Measurements from ENCODE around the gene TLX1. TPM values are rescaled to one million over a fixed set of nuclear protein-coding genes. Genes with fewer than 3 reads are reported as not detected.

Gene TLX1
- total RNA-seq, result not detected
- long read RNA-seq, result 0 reads

GRCh38 chr10:101130984-101131961 lies at the start of gene TLX1:
TLX1 (plus strand) TSS chr10:101131300; CDS start chr10:101131542, 242 bp downstream.
- no peaks in the 10 kb centered on the region for H3K36me3 ChIP-seq
- peaks cover 97% of the 10 kb centered on the region for H3K27me3 ChIP-seq
- ATAC-seq (peak; percentile 21), DNase-seq (no peak)
- intact Hi-C loops (cut with DNase I), result no loop called here
- no peak within 1 kb of the TSS for H3K4me3 ChIP-seq
- TF ChIP-seq, protein P1, sequence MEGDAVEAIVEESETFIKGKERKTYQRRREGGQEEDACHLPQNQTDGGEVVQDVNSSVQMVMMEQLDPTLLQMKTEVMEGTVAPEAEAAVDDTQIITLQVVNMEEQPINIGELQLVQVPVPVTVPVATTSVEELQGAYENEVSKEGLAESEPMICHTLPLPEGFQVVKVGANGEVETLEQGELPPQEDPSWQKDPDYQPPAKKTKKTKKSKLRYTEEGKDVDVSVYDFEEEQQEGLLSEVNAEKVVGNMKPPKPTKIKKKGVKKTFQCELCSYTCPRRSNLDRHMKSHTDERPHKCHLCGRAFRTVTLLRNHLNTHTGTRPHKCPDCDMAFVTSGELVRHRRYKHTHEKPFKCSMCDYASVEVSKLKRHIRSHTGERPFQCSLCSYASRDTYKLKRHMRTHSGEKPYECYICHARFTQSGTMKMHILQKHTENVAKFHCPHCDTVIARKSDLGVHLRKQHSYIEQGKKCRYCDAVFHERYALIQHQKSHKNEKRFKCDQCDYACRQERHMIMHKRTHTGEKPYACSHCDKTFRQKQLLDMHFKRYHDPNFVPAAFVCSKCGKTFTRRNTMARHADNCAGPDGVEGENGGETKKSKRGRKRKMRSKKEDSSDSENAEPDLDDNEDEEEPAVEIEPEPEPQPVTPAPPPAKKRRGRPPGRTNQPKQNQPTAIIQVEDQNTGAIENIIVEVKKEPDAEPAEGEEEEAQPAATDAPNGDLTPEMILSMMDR (IDR thresholded peaks at IDR 0.05), result no peak
- peaks cover 33% of the 10 kb centered on the region for H3K4me1 ChIP-seq
- H3K27ac ChIP-seq, result no peak within 1 kb of the TSS
- no peaks in the 10 kb centered on the region for H3K9me3 ChIP-seq

- peaks cover 64% of the 10 kb centered on the region for H3K27me3 ChIP-seq
- DNase-seq (no peak), ATAC-seq (no peak)
Observed at GRCh38 chr10:101085846-101086245, 45.3 kb upstream of the TLX1 start.

GRCh38 chr10:101087376-101087775 lies 43.7 kb upstream of the TLX1 start:
- Histone ChIP-seq H3K36me3 (no peaks in the 10 kb centered on the region), H3K27ac (no peak overlapping the region), H3K27me3 (peaks cover 62% of the 10 kb centered on the region), H3K4me3 (no peak overlapping the region), H3K4me1 (no peaks in the 10 kb centered on the region), H3K9me3 (no peaks in the 10 kb centered on the region)
- intact Hi-C loops (cut with DNase I), result no loop called here
- no peak for ATAC-seq
- TF ChIP-seq, protein P1 (IDR thresholded peaks at IDR 0.05), result no peak
- DNase-seq, result no peak

More at GRCh38 chr10:101085846-101086245, 45.3 kb upstream of the TLX1 start:
- Histone ChIP-seq H3K36me3 (no peaks in the 10 kb centered on the region), H3K27ac (no peak overlapping the region), H3K4me1 (no peaks in the 10 kb centered on the region), H3K4me3 (no peak overlapping the region), H3K9me3 (no peaks in the 10 kb centered on the region)
- TF ChIP-seq, protein P1 (IDR thresholded peaks at IDR 0.05), result no peak
- intact Hi-C loops (cut with DNase I), result no loop called here

DNA sequence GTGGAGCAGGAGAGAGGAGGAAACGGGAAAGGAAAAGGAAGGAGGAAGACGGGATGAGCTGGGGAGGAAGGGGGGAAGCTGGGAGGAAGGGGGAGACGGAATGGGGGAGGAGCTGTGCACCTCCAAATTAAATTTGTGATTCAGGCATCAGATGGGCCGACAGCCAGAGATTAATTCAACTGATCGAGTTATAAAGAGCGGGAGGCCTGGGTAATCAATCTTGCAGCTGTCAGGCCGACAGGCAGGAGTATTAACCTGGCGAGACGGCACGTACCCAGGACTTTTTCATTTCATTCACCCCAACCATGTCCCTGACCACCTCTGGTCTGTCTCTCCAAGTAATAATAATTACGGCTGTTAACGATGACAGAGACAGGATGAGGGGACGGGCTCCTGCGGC lies 43.1 kb upstream of the TLX1 start:
- ATAC-seq (no peak), DNase-seq (no peak)
- Histone ChIP-seq H3K9me3 (no peaks in the 10 kb centered on the region), H3K4me3 (no peak overlapping the region), H3K27me3 (peaks cover 60% of the 10 kb centered on the region), H3K27ac (no peak overlapping the region), H3K4me1 (no peaks in the 10 kb centered on the region), H3K36me3 (no peaks in the 10 kb centered on the region)
- intact Hi-C loops (cut with DNase I), result no loop called here
- TF ChIP-seq, protein P1 (IDR thresholded peaks at IDR 0.05), result no peak

- H3K27ac ChIP-seq, result no peak overlapping the region
- H3K27me3 ChIP-seq, result peaks cover 61% of the 10 kb centered on the region
- no peaks in the 10 kb centered on the region for H3K9me3 ChIP-seq
- TF ChIP-seq, protein P1 (IDR thresholded peaks at IDR 0.05), result no peak
- no peak overlapping the region for H3K4me3 ChIP-seq
- ATAC-seq (no peak), DNase-seq (no peak)
- H3K4me1 ChIP-seq, result no peaks in the 10 kb centered on the region
- no peaks in the 10 kb centered on the region for H3K36me3 ChIP-seq
- intact Hi-C loops (cut with DNase I), result loop anchor here (10.0 kb wide), 1 partner anchor 55 kb away; no protein-coding TSS in a partner anchor
Observed at GRCh38 chr10:101089520-101090299, 41.4 kb upstream of the TLX1 start.

All from upper lobe of right lung (tissue), 1 donor.